Measurements from ENCODE around the gene MARK1.

MARK1 gene

GRCh38 chr1:220527908-220528678 lies at the start of gene MARK1:
TSS of gene MARK1 (plus strand) at chr1:220528136. CDS start at chr1:220528823, 687 bp downstream.
- no peaks in the 10 kb centered on the region for H4K20me1 ChIP-seq (ENCODE audit: insufficient read depth, low read length)
- no peaks in the 10 kb centered on the region for H3K9me2 ChIP-seq (replicated peaks; ENCODE audit: insufficient read depth, low read length)
- H3K4me2 ChIP-seq (ENCODE audit: low read depth, low read length): peak within 1 kb of the TSS; percentile 98
- no peaks in the 10 kb centered on the region for H3K9me3 ChIP-seq (replicated peaks; ENCODE audit: insufficient read depth, low read length)
- H3K4me1 ChIP-seq (ENCODE audit: low read length): peaks cover 5% of the 10 kb centered on the region; the same call in 1 of the 2 replicates
- H3K4me3 ChIP-seq (ENCODE audit: low read length): peak within 1 kb of the TSS; percentile 88
- TF ChIP-seq EZH2 (optimal IDR thresholded peaks at IDR 0.05; ENCODE audit: low read depth, low read length): no peak
- TF ChIP-seq EZH2phosphoT487 (IDR thresholded peaks at IDR 0.05; ENCODE audit: low read length): no peak
- no peak for TF ChIP-seq CTCF (IDR thresholded peaks at IDR 0.05; ENCODE audit: low read length)
- H3K27ac ChIP-seq (ENCODE audit: low read length): no peak within 1 kb of the TSS
- peak within 1 kb of the TSS; percentile 98 for H2AFZ ChIP-seq (ENCODE audit: low read length)
- H3K79me2 ChIP-seq (ENCODE audit: low read length): no peaks in the 10 kb centered on the region
- peak; percentile 68 for DNase-seq
- peak within 1 kb of the TSS; percentile 64 for H3K9ac ChIP-seq (ENCODE audit: low read length)
- H3K27me3 ChIP-seq (replicated peaks; ENCODE audit: insufficient read depth, low read length): 0 out of 2 replicates have a peak, but pooled peaks cover 3% of the 10 kb centered on the region
- no peaks in the 10 kb centered on the region for H3F3A ChIP-seq (ENCODE audit: insufficient read depth, low read length)
- no peaks in the 10 kb centered on the region for H3K36me3 ChIP-seq (replicated peaks; ENCODE audit: insufficient read depth, low read length)

GRCh38 chr1:220483700-220484099 lies 44.2 kb upstream of the MARK1 start:
- no peaks in the 10 kb centered on the region for H3K9me2 ChIP-seq (replicated peaks; ENCODE audit: insufficient read depth, low read length)
- DNase-seq: no peak
- H3K9me3 ChIP-seq (replicated peaks; ENCODE audit: insufficient read depth, low read length): no peaks in the 10 kb centered on the region
- H3F3A ChIP-seq (ENCODE audit: insufficient read depth, low read length): no peaks in the 10 kb centered on the region
- H3K79me2 ChIP-seq (ENCODE audit: low read length): no peaks in the 10 kb centered on the region
- no peaks in the 10 kb centered on the region for H3K4me1 ChIP-seq (ENCODE audit: low read length)
- no peaks in the 10 kb centered on the region for H3K27me3 ChIP-seq (replicated peaks; ENCODE audit: insufficient read depth, low read length)
- H4K20me1 ChIP-seq (ENCODE audit: insufficient read depth, low read length): no peaks in the 10 kb centered on the region
- no peak for TF ChIP-seq CTCF (IDR thresholded peaks at IDR 0.05; ENCODE audit: low read length)
- TF ChIP-seq EZH2 (optimal IDR thresholded peaks at IDR 0.05; ENCODE audit: low read depth, low read length): no peak
- TF ChIP-seq EZH2phosphoT487 (IDR thresholded peaks at IDR 0.05; ENCODE audit: low read length): no peak
- H2AFZ ChIP-seq (ENCODE audit: low read length): no peak overlapping the region
- H3K36me3 ChIP-seq (replicated peaks; ENCODE audit: insufficient read depth, low read length): no peaks in the 10 kb centered on the region
- no peak overlapping the region for H3K27ac ChIP-seq (ENCODE audit: low read length)
- H3K9ac ChIP-seq (ENCODE audit: low read length): no peak overlapping the region
- H3K4me2 ChIP-seq (ENCODE audit: low read depth, low read length): no peak overlapping the region
- no peak overlapping the region for H3K4me3 ChIP-seq (ENCODE audit: low read length)

GRCh38 chr1:220484135-220484534 lies 43.8 kb upstream of the MARK1 start:
- Histone ChIP-seq H3K4me2 (ENCODE audit: low read depth, low read length) (no peak overlapping the region), H2AFZ (ENCODE audit: low read length) (no peak overlapping the region)
- no peak for TF ChIP-seq EZH2 (optimal IDR thresholded peaks at IDR 0.05; ENCODE audit: low read depth, low read length)
- TF ChIP-seq CTCF (IDR thresholded peaks at IDR 0.05; ENCODE audit: low read length): no peak
- TF ChIP-seq EZH2phosphoT487 (IDR thresholded peaks at IDR 0.05; ENCODE audit: low read length): no peak

More at GRCh38 chr1:220484135-220484534, 43.8 kb upstream of the MARK1 start:
- H3K4me1 ChIP-seq (ENCODE audit: low read length): no peaks in the 10 kb centered on the region
- no peaks in the 10 kb centered on the region for H3K36me3 ChIP-seq (replicated peaks; ENCODE audit: insufficient read depth, low read length)
- H4K20me1 ChIP-seq (ENCODE audit: insufficient read depth, low read length): no peaks in the 10 kb centered on the region
- no peaks in the 10 kb centered on the region for H3K79me2 ChIP-seq (ENCODE audit: low read length)
- H3K27ac ChIP-seq (ENCODE audit: low read length): no peak overlapping the region
- no peak for DNase-seq
- no peaks in the 10 kb centered on the region for H3K9me3 ChIP-seq (replicated peaks; ENCODE audit: insufficient read depth, low read length)
- H3F3A ChIP-seq (ENCODE audit: insufficient read depth, low read length): no peaks in the 10 kb centered on the region
- no peaks in the 10 kb centered on the region for H3K27me3 ChIP-seq (replicated peaks; ENCODE audit: insufficient read depth, low read length)
- no peak overlapping the region for H3K9ac ChIP-seq (ENCODE audit: low read length)
- H3K9me2 ChIP-seq (replicated peaks; ENCODE audit: insufficient read depth, low read length): no peaks in the 10 kb centered on the region
- no peak overlapping the region for H3K4me3 ChIP-seq (ENCODE audit: low read length)
